ENCODE results near the gene KIAA0753.

KIAA0753 gene

DNA sequence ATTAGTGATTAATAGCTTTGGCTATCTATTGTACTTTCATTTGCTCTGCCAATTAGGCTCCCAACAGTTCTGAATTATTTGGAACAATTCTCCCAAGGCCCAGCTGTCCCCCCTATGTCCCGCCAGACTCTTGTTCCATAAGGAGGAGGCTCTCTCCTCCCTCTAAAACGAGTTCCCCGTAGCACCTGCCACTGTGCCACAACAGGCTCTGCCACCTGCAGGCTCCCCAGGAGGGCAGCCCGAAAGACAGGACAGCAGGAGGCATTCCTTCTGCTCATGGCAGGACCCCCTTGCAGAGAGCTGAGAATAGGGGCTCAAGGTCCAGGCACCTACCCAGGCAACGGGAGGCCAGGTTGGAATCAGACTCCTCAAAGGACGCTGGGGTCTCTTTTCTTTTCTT is 93.2 kb downstream of the KIAA0753 start:
- no peak for DNase-seq (ENCODE audit: low read depth)

DNA sequence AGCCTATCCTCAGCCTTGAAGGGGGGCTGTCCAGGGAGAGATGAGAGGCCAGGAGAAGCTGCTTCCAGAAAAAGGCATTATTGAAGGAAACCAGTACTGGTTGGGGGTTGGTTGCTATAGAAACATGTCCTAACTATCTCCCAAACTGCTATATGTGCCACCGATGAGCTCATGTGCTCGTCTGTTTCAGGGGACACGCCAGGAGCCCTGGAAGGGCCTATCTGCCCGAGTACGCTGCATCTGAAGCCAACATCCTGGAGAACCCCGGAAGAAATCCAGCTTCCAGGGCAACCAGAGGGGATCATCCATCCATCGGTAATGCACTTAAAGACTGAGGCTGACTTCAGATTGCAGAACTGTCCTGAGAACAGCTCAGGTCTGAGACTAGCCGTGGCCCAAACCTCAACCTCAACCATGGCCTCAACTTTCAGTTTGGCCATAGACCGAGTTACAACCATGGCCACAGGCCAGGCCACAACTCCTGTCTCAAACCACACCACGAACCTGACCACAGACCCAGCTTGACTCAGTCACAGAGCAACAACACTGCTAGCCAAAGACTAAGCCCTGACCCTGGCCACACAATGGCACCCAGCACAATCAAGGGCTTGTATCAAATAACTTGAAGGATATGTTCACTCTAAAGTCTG is 94.3 kb downstream of the KIAA0753 start:
- DNase-seq (ENCODE audit: low read depth), result peak; percentile 14

DNA sequence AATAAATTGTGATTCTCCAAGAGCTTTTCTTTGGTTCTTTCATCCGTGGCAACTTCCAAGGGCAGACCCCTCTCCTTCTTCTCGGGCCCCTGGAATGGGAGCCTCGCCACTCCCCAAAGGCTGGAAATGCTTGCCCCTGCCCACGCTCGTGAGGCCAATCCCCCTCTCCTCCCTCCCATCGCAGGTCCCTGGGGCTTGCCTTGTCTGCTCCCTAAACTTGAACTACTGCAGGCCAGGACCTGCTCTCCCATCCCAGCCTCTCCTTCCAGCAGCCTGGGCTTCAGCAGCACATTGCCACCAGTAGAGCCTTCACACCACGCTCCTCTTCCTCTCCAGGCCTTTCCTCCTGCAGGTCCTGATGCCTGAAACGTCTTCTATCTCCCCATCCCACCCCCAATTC is 95.2 kb downstream of the KIAA0753 start:
- DNase-seq (ENCODE audit: low read depth), result no peak

DNA sequence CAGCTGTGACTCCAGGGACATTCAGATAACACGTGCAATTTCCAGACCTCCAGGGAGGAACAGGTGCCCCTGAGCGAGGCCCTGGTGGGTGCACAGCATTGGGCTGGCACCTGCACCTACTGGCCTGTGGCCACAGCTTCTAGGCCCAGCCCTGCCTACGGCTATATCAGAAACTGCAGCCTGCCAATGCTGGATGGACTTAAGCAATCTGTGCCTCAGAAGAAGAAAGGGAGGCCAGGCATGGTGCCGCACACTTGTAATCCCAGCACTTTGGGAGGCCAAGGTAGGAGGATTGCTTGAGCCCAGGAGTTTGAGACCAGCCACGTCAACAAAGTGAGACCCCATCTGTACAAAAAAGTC is 96.5 kb downstream of the KIAA0753 start:
- DNase-seq (ENCODE audit: low read depth), result no peak

DNA sequence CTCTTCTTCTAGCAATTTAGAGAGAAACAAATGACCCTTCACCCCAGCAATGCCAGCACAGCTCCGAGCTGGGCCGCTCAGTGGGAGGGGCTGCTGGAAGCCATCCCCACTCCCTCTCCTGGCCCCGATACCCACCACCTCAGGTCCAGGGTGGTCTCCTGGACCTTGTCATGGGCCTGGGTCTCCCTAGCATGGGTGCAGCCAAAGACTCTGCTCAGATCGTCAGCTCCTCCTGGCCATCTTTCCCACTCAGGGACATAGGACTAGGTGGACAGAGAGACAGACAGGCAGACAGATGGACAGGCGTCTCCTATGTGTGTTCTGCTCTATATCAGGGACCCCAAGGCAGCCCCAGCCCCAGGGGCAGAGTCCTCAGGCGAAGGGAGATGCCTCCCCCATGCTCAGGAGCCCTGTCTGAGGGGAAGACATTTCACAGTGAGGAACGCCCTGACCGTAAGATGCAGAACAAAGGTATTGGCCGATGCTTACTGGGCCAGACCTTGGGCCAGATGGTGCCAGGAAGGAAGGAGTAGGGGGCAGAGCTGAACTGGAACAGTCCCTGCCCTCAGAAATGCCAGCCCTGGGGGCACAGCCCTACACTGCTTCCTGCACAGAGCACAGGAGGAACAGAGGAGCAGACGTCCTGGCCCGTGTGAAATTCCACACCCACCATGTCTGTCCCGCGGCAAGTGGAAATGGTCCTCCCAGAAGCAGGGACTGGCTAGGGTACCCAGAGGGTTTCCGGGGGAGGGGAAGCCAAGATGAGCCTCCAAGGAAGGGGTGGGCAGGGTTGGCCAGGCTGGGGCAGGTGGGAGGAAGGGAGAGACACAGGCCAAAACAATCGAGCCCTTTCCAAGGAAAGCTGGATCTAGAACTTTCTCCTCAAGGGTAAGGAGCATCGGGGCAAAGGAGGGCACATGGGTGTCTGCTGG is 97.2 kb downstream of the KIAA0753 start:
- no peak for DNase-seq (ENCODE audit: low read depth)

DNA sequence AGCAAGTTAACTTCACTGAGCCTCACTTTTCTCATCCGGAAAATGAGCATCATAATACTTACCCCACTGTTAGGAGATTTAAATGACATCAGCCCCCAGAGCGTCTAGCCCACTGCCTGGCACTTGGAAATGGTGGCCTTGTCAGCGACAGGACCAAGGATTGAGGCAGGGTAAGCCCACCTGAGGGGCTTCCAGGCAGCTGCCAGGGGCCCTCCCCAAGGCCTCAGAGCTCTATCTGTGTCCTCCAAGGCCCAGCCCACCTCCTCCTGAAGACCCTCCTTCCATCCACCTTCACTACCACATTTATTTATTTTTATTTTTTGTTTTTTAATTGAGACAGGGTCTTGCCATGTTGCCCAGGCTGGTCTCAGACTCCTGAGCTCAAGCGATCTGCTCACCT is 97.9 kb downstream of the KIAA0753 start:
- DNase-seq (ENCODE audit: low read depth), result no peak

DNA sequence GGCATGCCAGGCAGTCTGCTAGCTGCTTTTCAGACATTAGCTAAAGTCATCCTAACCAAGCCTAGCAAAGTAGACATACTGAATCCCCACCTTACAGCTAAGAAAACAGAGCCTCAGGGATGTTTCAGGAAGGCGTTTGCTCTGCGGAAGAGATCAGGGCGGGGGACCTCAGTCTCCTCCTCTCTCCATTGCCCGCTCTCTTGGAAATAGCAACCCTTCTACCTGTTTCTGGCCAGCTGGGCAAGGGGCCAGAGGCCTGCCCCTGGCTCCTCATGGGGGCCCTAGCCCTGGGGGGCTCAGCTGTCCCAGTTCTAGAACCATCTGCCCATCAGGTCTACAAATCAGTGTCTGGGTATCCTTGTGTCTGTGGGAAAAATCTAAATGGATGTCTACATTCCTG is 98.6 kb downstream of the KIAA0753 start:
- DNase-seq (ENCODE audit: low read depth), result no peak

DNA sequence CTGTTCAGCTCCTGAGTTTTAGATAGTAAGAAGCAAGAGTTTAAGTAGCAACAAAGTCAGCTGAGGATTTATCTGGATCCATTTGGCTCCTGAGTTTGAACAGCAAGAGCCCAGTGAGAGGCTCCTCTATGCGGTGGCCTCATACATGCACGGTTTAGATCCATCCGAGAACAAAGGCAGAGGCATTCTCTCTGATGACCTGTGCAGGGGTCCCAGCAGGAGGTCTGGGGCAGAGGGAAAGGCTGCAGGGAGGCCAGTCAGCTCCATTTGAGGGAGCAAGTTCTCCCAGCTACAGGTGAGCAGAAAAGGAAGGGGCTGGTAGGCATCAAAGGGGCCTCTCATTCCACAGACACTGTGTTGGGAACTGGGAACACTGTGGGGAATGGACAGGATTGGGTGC is 100.6 kb downstream of the KIAA0753 start:
- DNase-seq (ENCODE audit: low read depth), result no peak

DNA sequence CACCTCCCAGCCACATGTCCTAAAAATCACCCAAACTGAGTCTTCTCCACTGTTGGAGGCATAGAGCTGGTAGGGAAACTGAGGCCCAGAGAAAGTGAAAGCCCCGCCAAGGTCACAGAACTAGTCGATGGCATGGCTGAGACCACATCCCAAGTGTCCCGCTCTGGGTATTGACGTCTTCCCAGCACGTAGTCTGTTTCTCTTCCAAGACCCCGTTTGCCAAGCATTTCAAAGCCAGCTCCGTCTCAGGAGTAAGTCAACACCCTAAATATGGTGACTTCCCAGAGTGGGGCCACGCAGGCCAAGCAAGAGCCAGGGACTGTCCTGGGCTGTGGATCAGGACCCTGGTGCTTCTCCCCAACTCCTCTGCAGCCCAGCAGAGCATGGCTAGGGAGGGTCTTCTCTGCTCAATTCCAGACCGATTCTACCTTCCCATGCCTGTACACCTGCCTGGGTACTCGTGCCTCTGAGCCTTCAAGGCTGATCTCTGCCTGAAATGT is 103.9 kb downstream of the KIAA0753 start:
- no peak for DNase-seq (ENCODE audit: low read depth)

DNA sequence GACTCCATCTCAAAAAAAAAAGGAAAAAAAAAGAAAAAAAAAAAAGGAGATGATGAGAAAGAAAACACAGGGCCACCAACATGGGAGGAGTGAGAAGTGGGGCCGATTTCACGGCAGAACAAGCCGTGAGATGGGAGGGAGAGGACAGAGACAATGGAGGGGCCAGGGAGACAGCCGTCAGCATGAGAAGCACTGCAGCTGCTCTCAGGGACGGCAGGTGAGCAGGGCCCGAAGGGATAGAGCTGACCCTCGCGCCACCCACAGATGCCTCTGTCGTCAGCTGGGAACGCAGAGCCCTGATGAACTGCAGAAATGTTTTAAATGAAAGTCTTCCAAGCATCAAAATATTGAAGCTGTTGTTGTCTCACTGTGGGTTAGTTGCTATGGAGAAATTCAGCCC is 104.5 kb downstream of the KIAA0753 start:
- DNase-seq (ENCODE audit: low read depth), result no peak

DNA sequence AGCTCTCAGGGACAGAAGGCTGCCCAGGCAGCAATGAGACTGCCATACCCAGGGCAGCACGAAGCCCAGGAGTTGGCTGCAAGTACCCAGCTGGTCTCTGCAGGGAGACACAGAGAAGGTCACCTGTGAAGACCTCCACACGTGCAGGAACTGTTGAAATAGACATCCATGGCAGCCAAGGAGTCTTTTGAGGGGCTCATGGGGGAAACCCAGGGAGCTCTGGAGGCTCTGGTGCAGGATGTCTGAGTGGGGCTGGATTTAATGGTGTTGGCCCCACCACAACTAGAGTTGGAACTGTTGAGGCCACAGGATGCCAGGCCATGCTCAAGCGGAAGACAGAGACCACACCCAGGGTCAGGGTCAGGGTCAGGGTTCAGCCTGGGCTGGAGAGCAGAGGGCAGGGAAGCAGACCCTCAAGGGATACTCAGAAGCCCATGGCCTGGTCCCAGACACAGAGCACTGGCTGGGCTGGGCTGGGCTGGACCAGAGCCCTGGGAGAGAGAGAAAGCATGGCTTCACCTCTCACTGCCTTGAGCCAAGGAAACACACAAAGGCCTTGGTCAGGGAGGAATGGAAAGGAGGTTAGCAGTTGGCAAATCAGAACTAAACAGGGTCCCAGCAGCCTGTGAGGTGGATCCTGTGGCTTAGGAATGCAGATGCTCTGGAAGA is 105.5 kb downstream of the KIAA0753 start:
- DNase-seq (ENCODE audit: low read depth), result no peak

DNA sequence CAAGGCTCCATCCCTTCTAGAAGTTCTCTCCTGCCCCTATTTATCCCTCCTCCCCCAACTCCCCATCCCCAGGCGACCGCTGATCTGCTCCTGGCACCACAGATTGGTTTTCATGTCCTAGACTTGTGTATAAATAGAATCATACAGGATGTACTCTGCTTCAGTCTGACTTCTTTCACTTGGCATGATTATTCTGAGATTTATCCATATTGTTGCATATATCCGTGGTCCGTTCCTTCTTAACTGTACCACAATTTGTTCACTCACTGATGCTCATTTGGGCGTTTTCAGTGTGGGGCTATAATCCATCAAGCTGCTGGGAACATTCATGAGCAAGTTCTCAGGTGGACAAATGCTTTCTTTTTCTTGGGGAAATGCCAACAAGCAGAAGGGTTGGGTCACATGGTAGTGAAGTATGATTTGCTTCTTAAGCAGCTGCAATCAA is 108.0 kb downstream of the KIAA0753 start:
- DNase-seq (ENCODE audit: low read depth), result no peak

DNA sequence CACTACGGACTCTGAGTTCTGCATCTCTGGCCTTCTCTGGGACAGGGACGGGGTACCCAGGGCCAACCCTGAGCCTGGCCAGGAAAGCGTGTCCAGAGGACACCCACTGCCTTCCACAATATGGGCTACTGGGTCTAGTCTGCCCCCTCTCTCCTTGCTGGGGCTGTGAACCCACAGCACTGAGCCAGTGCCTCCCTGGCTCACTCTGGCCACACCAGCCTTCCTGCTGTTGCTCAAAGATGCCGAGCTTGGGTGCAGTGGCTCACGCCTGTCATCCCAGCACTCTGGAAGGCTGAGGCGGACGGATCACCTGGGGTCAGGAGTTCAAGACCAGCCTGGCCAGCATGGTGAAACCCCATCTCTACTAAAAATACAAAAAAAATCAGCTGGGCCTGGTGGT is 108.9 kb downstream of the KIAA0753 start:
- DNase-seq (ENCODE audit: low read depth), result no peak

DNA sequence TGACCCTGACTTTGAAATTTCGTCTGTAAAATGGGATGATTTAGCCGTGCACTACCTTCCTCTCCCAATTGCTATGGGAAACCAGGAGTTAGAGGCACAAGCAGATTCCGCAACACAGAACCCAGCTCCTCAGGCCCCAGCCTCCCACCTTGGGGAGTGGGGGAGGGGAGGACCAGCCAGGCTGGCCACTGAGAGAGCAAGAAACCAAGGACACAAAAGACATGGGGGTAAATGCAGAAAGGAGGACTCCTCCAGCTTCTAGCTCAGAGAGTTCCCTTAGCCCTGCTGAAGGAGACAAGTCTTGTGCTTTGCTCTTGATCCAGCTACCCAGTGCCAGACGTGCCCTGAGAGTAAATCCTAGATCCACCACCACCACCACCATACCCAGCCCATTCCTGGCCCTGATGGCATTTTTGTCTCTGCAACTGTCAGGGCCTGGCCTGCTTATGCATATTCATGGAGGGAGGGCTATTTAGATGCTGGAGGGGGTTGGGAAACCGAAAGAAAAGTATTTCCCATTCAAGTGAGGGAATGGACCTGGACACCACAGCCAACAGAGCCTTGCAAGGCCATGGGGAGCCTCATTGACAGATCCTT is 110.1 kb downstream of the KIAA0753 start:
- DNase-seq (ENCODE audit: low read depth), result no peak

DNA sequence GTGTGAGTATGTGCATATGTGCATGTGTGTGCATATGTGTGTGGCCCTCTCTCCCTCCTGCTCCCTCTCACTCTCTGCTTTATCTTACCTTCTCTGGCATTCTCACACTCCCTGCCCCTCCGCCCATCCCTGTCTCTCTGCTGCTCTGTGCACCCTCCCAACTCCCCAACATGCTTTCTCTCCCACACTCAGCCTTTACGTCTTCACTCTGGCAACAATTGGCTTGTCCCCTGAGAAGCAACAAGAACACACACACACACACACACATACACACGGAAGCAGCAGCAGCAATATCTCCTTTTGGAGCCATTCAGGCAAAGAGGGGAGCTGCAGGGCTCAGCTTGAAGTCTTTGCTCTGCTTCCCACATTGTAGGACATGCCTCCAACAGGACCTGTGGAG is 112.0 kb downstream of the KIAA0753 start:
- DNase-seq (ENCODE audit: low read depth), result no peak

Measured in GM04504 (cell line).